Activated CD4-positive, alpha-beta T cell treated with anti-CD3 and anti-CD28 coated beads, Interleukin-2, amount 10 ng/mL, durations not matched to agents 7 days and 5 days (primary cell): ENCODE measurements around the gene SGF29. TPM values are rescaled to one million over a fixed set of nuclear protein-coding genes. Genes with fewer than 3 reads are reported as not detected.

Source experiments
- CTCF ChIA-PET: fragments of 350-600 bp; sonication (Branson Sonifier 250); formaldehyde crosslinking; loops from one replicate; lab custom pipeline; 2021; ENCODE audit warnings: antibody characterized with exemption; lab: Charles Lee
- POLR2A ChIA-PET: fragments of 350-600 bp; sonication (Branson Sonifier 250); formaldehyde crosslinking; loops from one replicate; lab custom pipeline; 2021; ENCODE audit warnings: antibody characterized with exemption; lab: Charles Lee
- DNase-seq: peaks from one replicate; pipeline ENCODE4 v3.0.0-alpha.2; 2020
- H3K27ac Mint-ChIP-seq: one replicate; pipeline ENCODE4 v1.8.0; 2021; ENCODE audit warnings: mild to moderate bottlenecking, moderate library complexity, mixed read lengths
- H3K27me3 Mint-ChIP-seq: one replicate; pipeline ENCODE4 v1.8.0; 2021; ENCODE audit warnings: mixed read lengths
- H3K36me3 Mint-ChIP-seq: one replicate; pipeline ENCODE4 v1.8.0; 2021; ENCODE audit warnings: low read depth, mixed read lengths
- H3K4me1 Mint-ChIP-seq: one replicate; pipeline ENCODE4 v1.8.0; 2021; ENCODE audit warnings: mixed read lengths
- H3K4me3 Mint-ChIP-seq: one replicate; pipeline ENCODE4 v1.8.0; 2021; ENCODE audit warnings: mild to moderate bottlenecking, moderate library complexity, mixed read lengths
- H3K9me3 Mint-ChIP-seq: one replicate; pipeline ENCODE4 v1.8.0; 2021; ENCODE audit warnings: mixed read lengths
- total RNA-seq, 2 experiments: library from RNA; stranded (reverse); gene quantifications; one replicate each; pipeline ENCODE4 v1.2.3, GENCODE V29; 2021

Gene SGF29
- total RNA-seq: 10 to 100 TPM; 49.3 to 60.6 TPM

DNA sequence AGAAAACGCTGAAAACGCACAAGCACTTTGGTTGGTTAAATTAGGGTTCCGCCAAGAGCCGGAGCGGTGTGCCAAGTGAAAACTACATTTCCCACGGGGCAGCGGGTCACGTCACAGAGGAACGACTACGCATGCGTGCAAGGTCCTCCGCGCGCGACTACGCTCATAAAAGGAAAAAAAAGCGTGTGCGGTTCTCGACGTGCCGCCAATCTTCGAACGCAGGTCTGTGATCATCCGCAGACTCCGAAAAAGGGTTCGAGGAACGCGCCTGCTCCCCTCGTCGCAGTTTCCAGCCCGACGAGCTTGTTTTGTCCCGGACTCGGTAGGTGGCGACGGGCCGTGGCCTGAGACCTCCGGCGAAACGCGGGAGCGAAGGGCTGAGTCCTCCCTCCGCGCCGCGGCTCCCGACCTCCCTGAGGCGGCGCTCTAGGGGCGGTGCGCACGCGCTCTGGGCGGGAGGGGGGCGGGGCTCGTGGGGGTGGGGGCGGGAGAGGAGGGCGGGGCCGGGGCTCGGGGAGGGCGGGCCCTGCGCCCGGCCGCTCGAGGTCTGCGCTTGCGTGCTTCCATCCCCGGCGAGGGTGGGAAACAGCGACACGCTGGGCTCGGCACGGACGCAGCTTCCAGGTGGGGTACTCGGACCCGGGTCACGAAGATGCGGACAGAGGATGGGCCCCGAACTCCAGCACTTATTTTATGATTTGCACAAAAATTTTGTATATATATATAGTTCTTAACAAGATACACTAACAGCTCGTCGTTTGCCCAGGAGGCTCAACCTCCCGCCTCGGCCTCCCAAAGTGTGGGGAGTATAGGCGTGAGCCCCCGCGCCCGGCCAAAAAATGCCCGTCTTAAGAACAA lies at the start of gene SGF29:
SGF29 (plus strand) TSS at position 145 of the 858 bp plus-strand sequence. CDS start 27,150 bp downstream, outside the sequence.
- Mint-ChIP-seq H3K4me3 (peak within 1 kb of the TSS; percentile 88), H3K27ac (peak within 1 kb of the TSS; percentile 97), H3K27me3 (no peaks in the 10 kb centered on the region), H3K4me1 (peaks cover 36% of the 10 kb centered on the region), H3K9me3 (peaks cover 3% of the 10 kb centered on the region), H3K36me3 (peaks cover 21% of the 10 kb centered on the region)
- POLR2A ChIA-PET: no interaction called here
- CTCF ChIA-PET: interaction anchor here (0.5 to 1.4 kb wide), 3 partner anchors 61 to 421 kb away, joined by 3 read pairs; no protein-coding TSS in a partner anchor
- peak; percentile 96 for DNase-seq

DNA sequence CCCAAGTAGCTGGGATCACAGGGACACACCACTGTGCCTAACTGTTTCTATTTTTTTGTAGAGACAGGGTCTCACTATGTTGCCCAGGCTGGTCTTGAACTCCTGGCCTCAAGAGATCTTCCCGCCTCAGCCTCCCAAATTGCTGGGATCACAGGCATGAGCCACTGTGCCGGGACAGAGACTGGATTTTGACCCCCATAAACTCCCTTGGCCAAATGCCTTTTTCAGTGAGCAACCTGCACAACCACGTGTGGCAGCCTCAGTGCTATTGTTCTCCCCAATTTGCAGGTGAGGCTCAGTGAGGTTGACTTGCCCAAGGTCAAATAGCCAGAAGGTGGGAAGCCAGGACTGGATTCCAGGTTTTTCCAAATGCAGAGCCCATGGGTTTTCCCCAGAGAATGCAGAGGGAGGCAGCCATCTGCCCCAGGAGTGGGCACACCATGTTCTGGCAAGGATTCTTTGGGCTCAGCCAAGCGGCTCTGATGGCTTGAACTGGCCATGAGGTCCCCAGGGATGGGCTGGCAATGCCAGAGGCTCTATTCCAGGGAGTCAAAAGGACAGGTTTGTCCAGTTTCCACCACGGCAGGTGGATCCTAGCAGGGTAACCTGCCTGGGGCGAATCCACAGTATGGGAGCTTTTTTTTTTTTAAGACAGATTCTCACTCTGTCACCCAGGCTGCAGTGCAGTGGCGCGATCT lies 48.9 kb upstream of the SGF29 start:
- no peak overlapping the region for H3K27ac Mint-ChIP-seq
- peaks cover 24% of the 10 kb centered on the region for H3K4me1 Mint-ChIP-seq
- no peak for DNase-seq
- no peaks in the 10 kb centered on the region for H3K9me3 Mint-ChIP-seq
- POLR2A ChIA-PET: no interaction called here
- no peaks in the 10 kb centered on the region for H3K27me3 Mint-ChIP-seq
- CTCF ChIA-PET: interaction anchor here (0.6 to 2.2 kb wide), 3 partner anchors 10 to 1322 kb away, joined by 3 to 18 read pairs (median 4); partner anchors contain the start of genes APOBR and SULT1A1
- H3K36me3 Mint-ChIP-seq: peaks cover 2% of the 10 kb centered on the region
- H3K4me3 Mint-ChIP-seq: no peak overlapping the region

DNA sequence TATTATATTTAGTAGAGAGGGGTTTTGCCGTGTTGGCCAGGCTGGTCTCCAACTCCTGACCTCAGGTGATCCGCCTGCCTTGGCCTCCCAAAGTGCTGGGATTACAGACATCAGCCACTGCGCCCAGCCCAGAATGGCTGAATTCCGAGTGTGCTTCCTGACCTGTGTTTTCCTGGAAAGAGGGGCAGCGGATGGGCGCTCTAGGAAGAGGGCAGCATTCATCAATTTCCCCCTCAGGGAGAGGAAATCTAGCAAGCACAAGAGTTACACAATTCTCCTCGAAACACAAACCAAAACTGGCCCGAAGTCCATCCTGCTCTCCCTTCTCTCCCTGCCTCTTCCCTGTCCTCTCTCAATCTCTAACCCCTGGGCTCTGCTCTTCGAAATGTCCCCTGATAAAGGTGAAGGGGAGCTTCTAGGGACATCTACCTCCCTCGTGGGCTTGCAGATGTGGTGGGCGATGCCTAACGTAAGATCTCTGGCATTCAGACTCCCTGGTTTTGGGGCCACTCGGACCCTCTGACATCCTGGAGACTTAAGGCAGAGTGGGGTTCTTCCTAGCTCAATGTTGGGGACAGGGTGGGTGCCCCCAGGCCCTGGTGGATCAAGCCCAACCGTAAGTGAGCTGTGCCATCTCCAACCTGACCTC lies 48.1 kb upstream of the SGF29 start:
- Mint-ChIP-seq H3K27me3 (peaks cover 2% of the 10 kb centered on the region), H3K27ac (no peak overlapping the region), H3K4me1 (peaks cover 20% of the 10 kb centered on the region), H3K9me3 (no peaks in the 10 kb centered on the region), H3K36me3 (no peaks in the 10 kb centered on the region), H3K4me3 (no peak overlapping the region)
- no peak for DNase-seq
- CTCF ChIA-PET: interaction anchor here (0.9 to 1.3 kb wide), 3 partner anchors 9 to 29 kb away, joined by 3 to 4 read pairs (median 3); no protein-coding TSS in a partner anchor
- POLR2A ChIA-PET: no interaction called here

DNA sequence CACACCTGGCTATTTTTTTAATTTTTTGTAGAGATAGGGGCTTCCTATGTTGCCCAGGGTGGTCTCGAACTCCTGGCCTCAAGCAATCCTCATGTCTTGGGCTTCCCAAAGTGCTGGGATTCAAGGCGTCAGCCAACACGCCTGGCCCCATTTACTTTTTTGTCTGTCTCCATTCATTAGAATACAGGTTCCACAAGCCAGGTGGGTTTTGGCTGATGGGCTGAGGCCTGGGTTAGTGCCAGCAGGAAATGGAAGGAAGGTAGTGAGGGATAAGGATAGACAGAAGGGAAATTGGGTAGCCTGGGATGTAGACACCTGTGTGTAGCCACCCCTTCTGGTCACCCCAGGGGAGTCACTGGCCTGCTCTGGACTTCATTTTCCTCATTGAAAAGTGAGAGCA lies 42.7 kb upstream of the SGF29 start:
- Mint-ChIP-seq H3K4me3 (no peak overlapping the region), H3K27me3 (peaks cover 2% of the 10 kb centered on the region), H3K4me1 (peaks cover 29% of the 10 kb centered on the region), H3K9me3 (no peaks in the 10 kb centered on the region), H3K27ac (no peak overlapping the region), H3K36me3 (no peaks in the 10 kb centered on the region)
- ChIA-PET CTCF (interaction anchor here (0.6 kb wide), 1 partner anchor 19 kb away, joined by 4 read pairs; no protein-coding TSS in a partner anchor), POLR2A (no interaction called here)
- DNase-seq: no peak

DNA sequence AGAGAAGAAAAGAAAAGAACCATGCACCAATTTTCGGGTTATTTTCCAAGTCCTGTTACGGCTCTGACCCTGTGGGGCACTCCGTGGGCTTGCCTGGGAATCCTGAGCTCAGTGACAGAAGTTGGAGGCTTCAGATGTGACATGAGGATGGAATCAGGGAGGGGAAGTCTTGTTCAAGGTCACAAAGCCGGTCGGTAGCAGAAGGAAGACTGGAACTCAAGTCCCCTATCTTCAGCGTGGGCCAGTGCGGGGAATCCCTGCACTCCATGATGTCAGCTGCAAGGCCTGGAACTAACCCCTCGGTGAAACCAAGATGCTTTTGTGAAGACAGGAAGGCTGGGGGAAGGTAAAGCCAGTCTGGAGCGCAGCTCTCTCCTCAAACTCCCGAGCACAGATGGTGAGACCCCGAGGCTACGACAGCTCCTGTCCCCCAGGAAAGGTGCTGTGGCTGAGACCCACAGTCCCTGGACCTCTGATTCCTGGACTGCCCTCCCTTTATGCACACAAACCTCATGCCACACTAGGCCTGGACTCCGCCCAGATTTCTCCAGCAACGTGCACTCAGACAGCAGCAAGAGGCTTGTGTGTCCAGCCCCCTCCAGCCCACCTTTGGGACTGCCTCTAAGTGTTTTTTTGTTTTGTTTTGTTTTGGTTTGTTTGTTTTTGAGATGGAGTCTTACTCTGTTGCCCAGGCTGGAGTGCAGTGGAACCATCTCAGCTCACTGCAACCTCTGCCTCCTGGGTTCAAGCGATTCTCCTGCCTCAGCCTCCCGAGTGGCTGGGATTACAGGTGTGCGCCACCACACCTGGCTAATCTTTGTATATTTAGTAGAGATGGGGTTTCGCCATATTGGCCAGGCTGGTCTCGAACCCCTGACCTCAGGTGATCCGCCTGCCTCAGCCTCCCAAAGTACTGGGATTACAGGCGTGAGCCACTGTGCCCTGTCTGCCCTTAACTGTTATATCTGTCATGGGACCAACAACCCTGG lies 41.6 kb upstream of the SGF29 start:
- no peaks in the 10 kb centered on the region for H3K36me3 Mint-ChIP-seq
- CTCF ChIA-PET: interaction anchor here (0.6 kb wide), 1 partner anchor 20 kb away, joined by 4 read pairs; the partner anchor contains the start of gene CLN3
- no peak for DNase-seq
- H3K27me3 Mint-ChIP-seq: peaks cover 2% of the 10 kb centered on the region
- POLR2A ChIA-PET: no interaction called here
- peaks cover 25% of the 10 kb centered on the region for H3K4me1 Mint-ChIP-seq
- peak overlapping the region; percentile 57 for H3K27ac Mint-ChIP-seq
- H3K9me3 Mint-ChIP-seq: no peaks in the 10 kb centered on the region
- no peak overlapping the region for H3K4me3 Mint-ChIP-seq

DNA sequence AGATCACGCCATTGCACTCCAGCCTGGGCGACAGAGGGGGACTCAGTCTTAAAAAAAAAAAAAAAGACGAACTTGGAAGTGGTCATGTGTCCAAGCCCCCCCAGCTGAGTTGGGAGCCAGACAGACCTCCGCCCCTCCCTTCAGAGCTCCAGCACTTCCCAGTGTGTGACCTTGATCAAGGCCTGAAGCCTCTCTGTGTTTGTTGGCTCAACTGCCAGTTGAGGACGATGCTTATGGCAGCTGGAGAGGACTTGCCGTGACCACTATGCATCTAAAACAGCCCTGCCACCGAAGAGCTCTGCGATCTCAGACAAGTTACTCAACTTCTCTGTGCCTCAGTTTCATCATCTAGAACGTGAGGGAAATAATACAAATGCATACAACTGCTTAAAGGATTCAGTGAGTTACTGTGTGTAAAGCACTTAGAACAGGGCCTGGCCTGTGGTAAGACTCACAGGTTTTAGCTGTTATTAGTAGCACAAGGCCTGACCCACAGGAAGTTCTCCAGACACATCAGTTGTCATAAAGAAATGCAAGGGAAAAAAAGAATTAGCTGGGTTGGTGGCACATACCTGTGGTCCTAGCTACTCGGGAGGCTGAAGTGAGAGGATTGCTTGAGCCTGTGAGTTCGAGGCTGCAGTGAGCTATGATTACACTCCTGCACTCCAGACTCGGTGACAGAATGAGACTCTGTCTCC lies 40.1 kb upstream of the SGF29 start:
- Mint-ChIP-seq H3K27ac (no peak overlapping the region), H3K4me3 (no peak overlapping the region), H3K36me3 (no peaks in the 10 kb centered on the region), H3K4me1 (peaks cover 12% of the 10 kb centered on the region), H3K9me3 (no peaks in the 10 kb centered on the region), H3K27me3 (peaks cover 2% of the 10 kb centered on the region)
- no peak for DNase-seq
- ChIA-PET CTCF (no interaction called here), POLR2A (no interaction called here)

DNA sequence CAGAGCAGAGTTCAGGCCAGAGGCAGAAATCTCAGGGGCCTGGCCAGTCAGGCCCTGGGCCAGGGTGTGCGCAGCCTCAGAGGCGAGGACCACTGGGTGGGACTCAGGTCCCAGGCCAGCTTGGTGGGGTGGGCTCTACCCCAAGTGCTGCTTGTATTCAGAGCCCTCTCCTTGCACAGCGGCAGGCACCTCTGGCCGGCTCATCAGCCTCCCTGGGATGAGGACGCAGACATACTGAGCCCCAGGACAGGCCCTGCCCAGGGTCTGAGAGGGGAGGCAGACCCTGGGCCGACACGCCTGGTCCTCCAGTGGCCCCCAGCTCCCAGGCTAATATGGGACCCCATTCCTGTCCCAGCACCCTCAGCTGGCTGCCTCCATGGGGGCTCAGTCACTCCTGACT lies 39.5 kb upstream of the SGF29 start:
- POLR2A ChIA-PET: no interaction called here
- Mint-ChIP-seq H3K4me3 (no peak overlapping the region), H3K9me3 (no peaks in the 10 kb centered on the region), H3K27me3 (peaks cover 2% of the 10 kb centered on the region), H3K4me1 (peaks cover 12% of the 10 kb centered on the region), H3K27ac (no peak overlapping the region), H3K36me3 (no peaks in the 10 kb centered on the region)
- CTCF ChIA-PET: no interaction called here
- DNase-seq: no peak

DNA sequence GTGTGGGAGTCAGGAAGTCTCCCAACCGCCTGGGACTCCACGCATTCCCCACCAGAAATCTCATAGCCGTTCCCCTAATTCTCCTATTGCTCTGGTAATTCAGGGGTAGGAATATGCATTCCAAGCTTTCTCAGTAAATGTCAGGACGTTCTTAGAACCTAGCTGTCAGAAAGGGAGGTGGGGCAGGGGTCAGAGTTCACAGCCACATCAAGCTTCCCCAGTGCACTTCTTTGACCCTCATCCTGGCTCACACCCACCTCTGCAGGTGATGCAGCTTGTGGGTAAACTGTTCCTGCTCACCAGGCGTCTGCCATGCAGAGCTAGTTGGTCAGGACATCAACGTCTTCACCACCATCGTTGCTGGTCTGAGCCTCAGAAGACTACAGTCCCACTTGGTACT lies 33.0 kb upstream of the SGF29 start:
- POLR2A ChIA-PET: no interaction called here
- no peaks in the 10 kb centered on the region for H3K9me3 Mint-ChIP-seq

DNA sequence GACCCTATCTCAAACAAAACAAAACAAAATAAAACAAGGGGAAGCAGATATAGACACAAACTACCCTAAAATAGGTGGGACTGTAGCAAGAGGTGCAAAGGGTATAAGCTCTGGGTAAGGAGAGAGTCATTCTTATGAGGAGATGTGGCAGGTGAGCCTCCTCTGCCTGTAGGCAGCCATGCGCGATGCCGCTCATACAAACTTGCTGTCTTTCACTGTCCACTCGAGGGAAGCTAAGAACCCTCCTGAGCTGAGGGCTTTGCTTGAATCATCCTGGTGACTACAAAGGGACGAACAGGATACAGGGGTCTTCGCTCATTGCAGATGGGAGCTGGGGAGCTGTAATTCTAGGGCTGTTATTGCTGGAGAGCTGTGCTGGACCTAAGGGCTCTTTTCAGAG lies 32.3 kb upstream of the SGF29 start:
- Mint-ChIP-seq H3K27me3 (no peaks in the 10 kb centered on the region), H3K27ac (no peak overlapping the region), H3K4me3 (no peak overlapping the region), H3K36me3 (no peaks in the 10 kb centered on the region), H3K4me1 (peaks cover 4% of the 10 kb centered on the region), H3K9me3 (no peaks in the 10 kb centered on the region)
- ChIA-PET POLR2A (no interaction called here), CTCF (no interaction called here)
- no peak for DNase-seq

More for the DNA sequence above, 33.0 kb upstream of the SGF29 start:
- no peaks in the 10 kb centered on the region for H3K27me3 Mint-ChIP-seq
- no peak overlapping the region for H3K4me3 Mint-ChIP-seq
- H3K4me1 Mint-ChIP-seq: peaks cover 4% of the 10 kb centered on the region
- no peaks in the 10 kb centered on the region for H3K36me3 Mint-ChIP-seq
- DNase-seq: no peak
- CTCF ChIA-PET: interaction anchor here (1.2 kb wide), 1 partner anchor 29 kb away, joined by 3 read pairs; the partner anchor contains the start of gene CLN3
- H3K27ac Mint-ChIP-seq: no peak overlapping the region

DNA sequence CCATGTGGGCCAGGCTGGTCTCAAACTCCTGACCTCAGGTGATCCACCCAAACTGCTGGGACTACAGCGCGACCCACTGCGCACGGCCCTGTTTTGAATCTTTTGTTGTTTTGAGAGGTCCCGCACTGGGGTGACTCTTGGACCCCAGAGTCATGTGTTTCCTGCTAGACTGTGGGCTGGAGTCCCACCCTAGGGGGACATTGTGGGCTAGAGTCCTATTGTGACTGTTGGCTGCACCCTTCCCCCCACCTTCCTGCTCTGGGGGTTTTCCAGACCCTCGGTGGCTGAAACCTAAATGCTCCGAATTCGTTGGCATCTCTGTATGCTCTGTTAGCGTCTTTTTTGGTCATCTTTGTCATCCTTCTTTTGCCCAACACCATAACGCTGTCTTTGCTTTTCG lies 30.9 kb upstream of the SGF29 start:
- POLR2A ChIA-PET: no interaction called here
- no peak for DNase-seq
- Mint-ChIP-seq H3K9me3 (no peaks in the 10 kb centered on the region), H3K4me3 (no peak overlapping the region), H3K27me3 (no peaks in the 10 kb centered on the region), H3K4me1 (peaks cover 4% of the 10 kb centered on the region), H3K27ac (no peak overlapping the region), H3K36me3 (no peaks in the 10 kb centered on the region)
- CTCF ChIA-PET: no interaction called here

DNA sequence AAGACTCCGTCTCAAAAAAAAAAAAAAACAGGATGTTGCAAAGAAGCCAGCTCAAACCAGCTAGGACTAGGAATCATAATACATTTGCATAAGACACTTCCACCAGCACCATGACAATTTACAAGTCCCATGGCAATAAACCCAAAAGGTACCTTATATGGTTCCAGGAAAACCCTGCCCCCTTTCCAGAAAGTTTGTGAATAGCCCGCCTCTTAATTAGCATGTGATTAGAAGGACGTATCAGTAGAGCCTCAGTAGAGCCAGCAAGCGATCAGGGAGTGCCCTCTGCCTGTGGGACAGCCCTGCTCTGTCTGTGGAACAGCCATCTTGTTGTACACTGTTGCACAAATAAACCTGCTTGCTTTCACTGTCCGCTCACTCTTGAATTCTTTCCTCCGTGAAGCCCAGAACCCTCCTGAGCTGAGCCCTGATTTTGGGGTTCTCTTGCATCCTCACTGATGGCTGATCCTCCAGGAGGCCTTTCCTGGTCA lies 29.0 kb upstream of the SGF29 start:
- ChIA-PET CTCF (interaction anchor here (0.6 to 1.4 kb wide), 2 partner anchors 8 to 31 kb away, joined by 3 read pairs; no protein-coding TSS in a partner anchor), POLR2A (interaction anchor here (1.2 kb wide), 1 partner anchor 37 kb away, joined by 3 read pairs; no protein-coding TSS in a partner anchor)
- H3K27ac Mint-ChIP-seq: no peak overlapping the region
- peaks cover 4% of the 10 kb centered on the region for H3K4me1 Mint-ChIP-seq
- no peaks in the 10 kb centered on the region for H3K27me3 Mint-ChIP-seq
- H3K36me3 Mint-ChIP-seq: no peaks in the 10 kb centered on the region
- no peak for DNase-seq
- no peak overlapping the region for H3K4me3 Mint-ChIP-seq
- H3K9me3 Mint-ChIP-seq: no peaks in the 10 kb centered on the region
